Panc1 (cell line): Measurements from ENCODE around the gene PROCR. TPM values are rescaled to one million over a fixed set of nuclear protein-coding genes. Genes with fewer than 3 reads are reported as not detected.

Experiments used
- ATAC-seq: fragments of 200-7000 bp; cut with Tn5 transposase; 2 replicates; pipeline ENCODE4 v1.9.1; 2020; ENCODE audit warnings: mild to moderate bottlenecking, moderate library complexity
- Bru-seq: library from RNA; stranded (reverse); fragments of 400-500 nt; gene quantifications from one replicate; lab custom pipeline; 2021; lab: Mats Ljungman, UMichigan
- BruChase-seq, 2 experiments: library from RNA; stranded (reverse); fragments of 400-500 nt; gene quantifications; one replicate each; lab custom pipeline; 2021; lab: Mats Ljungman, UMichigan
- BruUV-seq: library from RNA; stranded (reverse); fragments of 400-500 nt; replicated peaks from 2 replicates; lab custom pipeline; 2021; lab: Mats Ljungman, UMichigan
- CTCF ChIA-PET: fragments of 300-600 bp; sonication (Branson Sonifier 250); formaldehyde crosslinking; loops from one replicate; lab custom pipeline; 2022; ENCODE audit warnings: antibody characterized with exemption; lab: Charles Lee
- POLR2A ChIA-PET: fragments of 300-600 bp; sonication (Branson Sonifier 250); formaldehyde crosslinking; loops from one replicate; lab custom pipeline; 2022; ENCODE audit warnings: antibody characterized with exemption; lab: Charles Lee
- DNase-seq: peaks from one replicate; pipeline ENCODE4 v3.0.0-alpha.2; 2010; ENCODE audit warnings: low read depth, low spot score
- H3K27ac ChIP-seq: 2 replicates; pipeline ENCODE4 v1.5.1; 2011; ENCODE audit warnings: mild to moderate bottlenecking, low read length, inconsistent platforms
- H3K27me3 ChIP-seq: fragments of 200-500 bp; sonication (Bioruptor generic); 2 replicates; pipeline ENCODE4 v1.6.0; 2014; ENCODE audit warnings: low read length, inconsistent platforms; ENCODE audit not compliant: control insufficient read depth, insufficient read depth
- H3K36me3 ChIP-seq: fragments of 200-500 bp; sonication (Bioruptor generic); 2 replicates; pipeline ENCODE4 v1.5.1; 2014; ENCODE audit warnings: inconsistent platforms, mild to moderate bottlenecking, low read length, moderate library complexity; ENCODE audit not compliant: control insufficient read depth, insufficient read depth
- H3K4me1 ChIP-seq: 2 replicates; pipeline ENCODE4 v1.5.1; 2011; ENCODE audit warnings: inconsistent platforms, mild to moderate bottlenecking, low read length, moderate library complexity; ENCODE audit not compliant: control insufficient read depth, insufficient read depth
- H3K4me3 ChIP-seq, 2 experiments: 2 replicates each; pipeline ENCODE4 v1.5.1; 2011 to 2012; ENCODE audit warnings: low read depth in 2 of 2, low read length in 2 of 2, mild to moderate bottlenecking in 2 of 2, inconsistent platforms in 1 of 2, moderate library complexity in 1 of 2
- H3K9me3 ChIP-seq: fragments of 200-500 bp; sonication (Bioruptor generic); 2 replicates; pipeline ENCODE4 v1.5.1; 2014; ENCODE audit warnings: low read depth, mild to moderate bottlenecking, inconsistent platforms, low read length, moderate library complexity; ENCODE audit not compliant: control insufficient read depth, insufficient read depth
- POLR2AphosphoS5 ChIP-seq: IDR thresholded peaks from 2 replicates; pipeline ENCODE4 v1.6.1; 2012; ENCODE audit warnings: mild to moderate bottlenecking, low read depth, low read length, moderate library complexity
- SIN3A ChIP-seq: IDR thresholded peaks from 2 replicates; pipeline ENCODE4 v1.6.1; 2012; ENCODE audit warnings: low read depth, mild to moderate bottlenecking, low read length, moderate library complexity, borderline replicate concordance; ENCODE audit not compliant: insufficient read depth
- TCF7L2 ChIP-seq: IDR thresholded peaks from 2 replicates; pipeline ENCODE4 v1.6.1; 2011; ENCODE audit warnings: mild to moderate bottlenecking, low read depth, low read length, inconsistent platforms
- in situ Hi-C: cut with HindIII; loops from 2 replicates; pipeline ENCODE4 v1.10.0; 2016; ENCODE audit warnings: low sequenced_read_pairs, low pct_unique_long_range_greater_than_20kb
- intact Hi-C: fragments of 100-400 bp; cut with micrococcal nuclease; formaldehyde crosslinking; loops from one replicate; pipeline ENCODE4 v1.10.0; 2022; ENCODE audit not compliant: unreplicated experiment
- long read RNA-seq: library from polyadenylated mRNA; unstranded; transcript quantifications from one replicate; pipeline ENCODE4 v2.0.0, GENCODE V29; 2021; ENCODE audit not compliant: unreplicated experiment
- polyA plus RNA-seq: library from polyadenylated mRNA; unstranded; fragments of >200 nt; gene quantifications from one replicate; pipeline ENCODE4 v1.2.1, GENCODE V29; 2012; ENCODE audit warnings: missing spikeins; ENCODE audit not compliant: insufficient read length
- total RNA-seq: library from RNA; stranded (reverse); gene quantifications from one replicate; pipeline ENCODE4 v1.2.1, GENCODE V29; 2021; ENCODE audit not compliant: unreplicated experiment
- TF ChIP-seq, protein P1 (sequence below), 2 experiments: IDR thresholded peaks; 2 replicates each; pipeline ENCODE4 v1.6.1; 2011 to 2012; ENCODE audit warnings: low read depth in 2 of 2, control low read depth in 1 of 2, low read length in 1 of 2, mild to moderate bottlenecking in 1 of 2, moderate library complexity in 1 of 2; ENCODE audit not compliant: insufficient read depth in 1 of 2
- TF ChIP-seq, protein P2 (sequence below): fragments of 450-650 bp; IDR thresholded peaks from 2 replicates; pipeline ENCODE4 v1.5.1; 2017; ENCODE audit warnings: mild to moderate bottlenecking

PROCR gene
- total RNA-seq (38.0 TPM), Bru-seq, nascent RNA (percentile 57 among the genes with signal in this experiment), BruChase-seq, experiment 1, labeled RNA remaining after a 2-hour chase (percentile 64 among the genes with signal in this experiment), BruChase-seq, experiment 2, labeled RNA remaining after a 6-hour chase (percentile 74 among the genes with signal in this experiment)
- 53.6 TPM for polyA plus RNA-seq
- long read RNA-seq, transcript PROCR-201 (4 exons, 1,348 nt) = major isoform, 24 of 65 reads
- long read RNA-seq, partial matches to known transcripts = 30 of 65 reads
- long read RNA-seq, other reads (novel, unspliced or antisense) = 10 of 65 reads

DNA sequence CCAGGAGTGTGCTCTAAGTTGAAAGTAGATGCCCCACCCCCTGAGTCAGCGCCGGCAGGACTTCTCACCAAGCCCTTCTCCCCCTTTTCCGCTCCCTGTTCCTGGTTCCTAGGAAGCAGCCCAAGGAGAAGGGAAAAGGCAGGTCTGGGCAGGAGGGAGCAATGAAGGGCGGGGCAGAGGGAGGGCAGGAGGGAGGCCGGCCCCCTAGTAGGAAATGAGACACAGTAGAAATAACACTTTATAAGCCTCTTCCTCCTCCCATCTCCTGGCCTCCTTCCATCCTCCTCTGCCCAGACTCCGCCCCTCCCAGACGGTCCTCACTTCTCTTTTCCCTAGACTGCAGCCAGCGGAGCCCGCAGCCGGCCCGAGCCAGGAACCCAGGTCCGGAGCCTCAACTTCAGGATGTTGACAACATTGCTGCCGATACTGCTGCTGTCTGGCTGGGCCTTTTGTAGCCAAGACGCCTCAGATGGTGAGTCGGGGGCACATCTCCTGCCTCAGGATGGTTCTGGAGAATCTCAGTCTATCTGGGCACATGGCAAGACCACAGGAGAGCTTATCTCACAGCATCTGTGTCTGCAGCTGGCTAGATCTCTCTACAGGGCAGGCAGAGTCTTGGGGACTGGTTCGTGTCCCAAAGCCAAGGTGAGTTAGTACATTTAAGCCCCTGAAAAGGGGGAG lies at the start of gene PROCR:
TSS of gene PROCR (plus strand) at position 320 of the 681 bp plus-strand sequence. CDS start at position 403, 83 bp downstream.
- no TSS peak for BruUV-seq
- intact Hi-C loops (no loop called here), in situ Hi-C loops (no loop called here)
- no peaks in the 10 kb centered on the region for H3K36me3 ChIP-seq
- no peaks in the 10 kb centered on the region for H3K9me3 ChIP-seq
- peak within 1 kb of the TSS; percentile 49 to 96 for H3K4me3 ChIP-seq
- H3K27ac ChIP-seq = peak within 1 kb of the TSS; percentile 84
- ATAC-seq (peak; percentile 92), DNase-seq (peak; percentile 94)
- POLR2A ChIA-PET = interaction anchor here (0.6 kb wide), 1 partner anchor 75 kb away, joined by 10 read pairs; no protein-coding TSS in a partner anchor
- CTCF ChIA-PET = no interaction called here
- TF ChIP-seq TCF7L2 (no peak), SIN3A (no peak), POLR2AphosphoS5 (no peak)
- TF ChIP-seq, protein P1, sequence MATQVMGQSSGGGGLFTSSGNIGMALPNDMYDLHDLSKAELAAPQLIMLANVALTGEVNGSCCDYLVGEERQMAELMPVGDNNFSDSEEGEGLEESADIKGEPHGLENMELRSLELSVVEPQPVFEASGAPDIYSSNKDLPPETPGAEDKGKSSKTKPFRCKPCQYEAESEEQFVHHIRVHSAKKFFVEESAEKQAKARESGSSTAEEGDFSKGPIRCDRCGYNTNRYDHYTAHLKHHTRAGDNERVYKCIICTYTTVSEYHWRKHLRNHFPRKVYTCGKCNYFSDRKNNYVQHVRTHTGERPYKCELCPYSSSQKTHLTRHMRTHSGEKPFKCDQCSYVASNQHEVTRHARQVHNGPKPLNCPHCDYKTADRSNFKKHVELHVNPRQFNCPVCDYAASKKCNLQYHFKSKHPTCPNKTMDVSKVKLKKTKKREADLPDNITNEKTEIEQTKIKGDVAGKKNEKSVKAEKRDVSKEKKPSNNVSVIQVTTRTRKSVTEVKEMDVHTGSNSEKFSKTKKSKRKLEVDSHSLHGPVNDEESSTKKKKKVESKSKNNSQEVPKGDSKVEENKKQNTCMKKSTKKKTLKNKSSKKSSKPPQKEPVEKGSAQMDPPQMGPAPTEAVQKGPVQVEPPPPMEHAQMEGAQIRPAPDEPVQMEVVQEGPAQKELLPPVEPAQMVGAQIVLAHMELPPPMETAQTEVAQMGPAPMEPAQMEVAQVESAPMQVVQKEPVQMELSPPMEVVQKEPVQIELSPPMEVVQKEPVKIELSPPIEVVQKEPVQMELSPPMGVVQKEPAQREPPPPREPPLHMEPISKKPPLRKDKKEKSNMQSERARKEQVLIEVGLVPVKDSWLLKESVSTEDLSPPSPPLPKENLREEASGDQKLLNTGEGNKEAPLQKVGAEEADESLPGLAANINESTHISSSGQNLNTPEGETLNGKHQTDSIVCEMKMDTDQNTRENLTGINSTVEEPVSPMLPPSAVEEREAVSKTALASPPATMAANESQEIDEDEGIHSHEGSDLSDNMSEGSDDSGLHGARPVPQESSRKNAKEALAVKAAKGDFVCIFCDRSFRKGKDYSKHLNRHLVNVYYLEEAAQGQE (IDR thresholded peaks at IDR 0.05; ENCODE audit: insufficient read depth in 1 of 2, low read depth in 2 of 2, low read length in 1 of 2) = no peak
- TF ChIP-seq, protein P2, sequence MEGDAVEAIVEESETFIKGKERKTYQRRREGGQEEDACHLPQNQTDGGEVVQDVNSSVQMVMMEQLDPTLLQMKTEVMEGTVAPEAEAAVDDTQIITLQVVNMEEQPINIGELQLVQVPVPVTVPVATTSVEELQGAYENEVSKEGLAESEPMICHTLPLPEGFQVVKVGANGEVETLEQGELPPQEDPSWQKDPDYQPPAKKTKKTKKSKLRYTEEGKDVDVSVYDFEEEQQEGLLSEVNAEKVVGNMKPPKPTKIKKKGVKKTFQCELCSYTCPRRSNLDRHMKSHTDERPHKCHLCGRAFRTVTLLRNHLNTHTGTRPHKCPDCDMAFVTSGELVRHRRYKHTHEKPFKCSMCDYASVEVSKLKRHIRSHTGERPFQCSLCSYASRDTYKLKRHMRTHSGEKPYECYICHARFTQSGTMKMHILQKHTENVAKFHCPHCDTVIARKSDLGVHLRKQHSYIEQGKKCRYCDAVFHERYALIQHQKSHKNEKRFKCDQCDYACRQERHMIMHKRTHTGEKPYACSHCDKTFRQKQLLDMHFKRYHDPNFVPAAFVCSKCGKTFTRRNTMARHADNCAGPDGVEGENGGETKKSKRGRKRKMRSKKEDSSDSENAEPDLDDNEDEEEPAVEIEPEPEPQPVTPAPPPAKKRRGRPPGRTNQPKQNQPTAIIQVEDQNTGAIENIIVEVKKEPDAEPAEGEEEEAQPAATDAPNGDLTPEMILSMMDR = no peak
- no peaks in the 10 kb centered on the region for H3K27me3 ChIP-seq
- H3K4me1 ChIP-seq = peaks cover 16% of the 10 kb centered on the region

DNA sequence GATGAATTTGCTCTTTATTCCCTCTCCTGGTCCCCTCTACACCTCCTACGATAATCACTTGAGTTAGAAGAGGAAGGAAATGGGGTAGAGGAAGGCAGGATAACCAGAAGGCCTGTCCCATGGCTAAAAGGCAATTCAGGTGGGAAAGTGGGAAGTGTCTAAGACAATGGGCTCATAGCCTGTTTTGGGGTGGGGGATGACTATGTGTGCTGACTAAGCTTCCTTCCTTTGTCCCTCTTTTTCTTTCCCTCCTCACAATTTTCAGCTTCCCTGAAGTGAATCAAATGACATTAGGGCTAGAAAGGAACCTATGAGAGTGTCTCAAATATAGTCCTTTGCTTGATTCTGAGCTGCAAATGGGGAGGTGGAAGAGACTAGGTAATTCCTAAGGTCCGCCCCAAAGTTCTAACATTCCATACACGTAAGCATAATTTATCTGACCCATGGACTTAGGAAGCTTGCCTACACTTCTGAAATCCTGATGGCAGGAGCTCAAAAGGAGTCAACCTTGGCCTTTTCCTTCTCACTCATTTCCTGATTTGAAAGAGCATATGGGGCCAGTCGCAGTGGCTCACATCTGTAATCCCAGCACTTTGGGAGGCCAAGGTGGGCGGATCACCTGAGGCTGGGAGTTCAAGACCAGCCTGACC lies 49.0 kb upstream of the PROCR start:
- intact Hi-C loops = no loop called here
- ChIA-PET POLR2A (no interaction called here), CTCF (no interaction called here)
- in situ Hi-C loops = no loop called here
- H3K36me3 ChIP-seq = no peaks in the 10 kb centered on the region
- no peak overlapping the region for H3K27ac ChIP-seq
- H3K4me3 ChIP-seq = no peak overlapping the region
- no peaks in the 10 kb centered on the region for H3K4me1 ChIP-seq
- no TSS peak for BruUV-seq
- no peak for DNase-seq
- TF ChIP-seq, protein P2 = no peak
- TF ChIP-seq TCF7L2 (no peak), SIN3A (no peak), POLR2AphosphoS5 (no peak)
- TF ChIP-seq, protein P1 (IDR thresholded peaks at IDR 0.05; ENCODE audit: insufficient read depth in 1 of 2, low read depth in 2 of 2, low read length in 1 of 2) = no peak
- H3K9me3 ChIP-seq = no peaks in the 10 kb centered on the region
- no peaks in the 10 kb centered on the region for H3K27me3 ChIP-seq
- ATAC-seq = no peak
